GM21526 (cell line): ENCODE measurements around the gene HERPUD1.
A peak's percentile ranks its signal among the peaks of the same experiment; 100 is the strongest.

Experiments used
- ATAC-seq: cut with Tn5 transposase; IDR thresholded peaks from one replicate; pipeline ENCODE4 v1.9.1; 2021; ENCODE audit warnings: moderate library complexity; ENCODE audit not compliant: unreplicated experiment, low FRiP score

The HERPUD1 gene

DNA sequence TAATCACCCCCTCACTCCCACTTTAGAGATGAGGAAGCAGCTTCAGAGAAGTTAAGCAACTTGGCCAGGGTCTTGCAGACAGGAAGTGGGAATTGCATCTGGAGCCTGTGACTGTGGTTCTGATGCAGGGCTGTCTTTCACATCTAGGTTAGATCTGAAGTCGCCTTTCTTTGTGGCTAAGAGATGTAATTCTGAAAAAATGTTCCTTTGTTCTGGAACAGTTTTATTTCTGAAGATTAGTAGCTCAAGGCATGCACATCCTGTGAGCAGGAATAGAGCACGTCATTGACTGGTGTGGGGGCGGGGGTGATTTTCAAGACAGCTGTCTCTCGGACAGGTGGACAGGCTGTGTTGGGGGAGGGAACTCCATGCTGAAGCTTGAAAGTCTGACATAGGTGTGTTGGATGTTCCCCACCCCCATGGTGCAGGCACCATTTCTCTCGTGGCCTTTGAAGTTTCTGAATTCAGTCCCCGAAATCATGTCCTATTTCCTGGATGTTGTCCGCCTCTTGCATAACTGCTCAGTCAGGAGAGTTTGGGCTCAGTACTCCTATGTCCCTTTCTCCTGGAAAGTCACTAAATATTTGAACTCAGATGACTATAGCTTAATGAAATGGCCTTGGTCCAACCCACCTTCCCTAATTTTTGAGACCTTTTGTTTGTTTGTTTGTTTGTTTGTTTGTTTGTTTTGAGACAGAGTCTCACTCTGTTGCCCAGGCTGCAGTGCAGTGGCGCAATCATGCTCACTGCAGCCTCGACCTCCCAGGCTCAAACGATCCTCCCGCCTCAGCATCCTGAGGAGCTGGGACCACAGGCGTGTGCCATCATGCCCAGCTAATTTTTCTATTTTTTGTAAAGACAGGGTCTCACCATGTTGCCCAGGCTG lies 21.0 kb upstream of the HERPUD1 start:
- ATAC-seq: no peak

GRCh38 chr16:56911771-56912571 lies 20.0 kb upstream of the HERPUD1 start:
- ATAC-seq: no peak

- no peak for ATAC-seq
These were observed 18.9 kb upstream of the HERPUD1 start for GRCh38 chr16:56912746-56913708.

- no peak for ATAC-seq
These were observed 17.0 kb upstream of the HERPUD1 start for GRCh38 chr16:56914896-56915295.

DNA sequence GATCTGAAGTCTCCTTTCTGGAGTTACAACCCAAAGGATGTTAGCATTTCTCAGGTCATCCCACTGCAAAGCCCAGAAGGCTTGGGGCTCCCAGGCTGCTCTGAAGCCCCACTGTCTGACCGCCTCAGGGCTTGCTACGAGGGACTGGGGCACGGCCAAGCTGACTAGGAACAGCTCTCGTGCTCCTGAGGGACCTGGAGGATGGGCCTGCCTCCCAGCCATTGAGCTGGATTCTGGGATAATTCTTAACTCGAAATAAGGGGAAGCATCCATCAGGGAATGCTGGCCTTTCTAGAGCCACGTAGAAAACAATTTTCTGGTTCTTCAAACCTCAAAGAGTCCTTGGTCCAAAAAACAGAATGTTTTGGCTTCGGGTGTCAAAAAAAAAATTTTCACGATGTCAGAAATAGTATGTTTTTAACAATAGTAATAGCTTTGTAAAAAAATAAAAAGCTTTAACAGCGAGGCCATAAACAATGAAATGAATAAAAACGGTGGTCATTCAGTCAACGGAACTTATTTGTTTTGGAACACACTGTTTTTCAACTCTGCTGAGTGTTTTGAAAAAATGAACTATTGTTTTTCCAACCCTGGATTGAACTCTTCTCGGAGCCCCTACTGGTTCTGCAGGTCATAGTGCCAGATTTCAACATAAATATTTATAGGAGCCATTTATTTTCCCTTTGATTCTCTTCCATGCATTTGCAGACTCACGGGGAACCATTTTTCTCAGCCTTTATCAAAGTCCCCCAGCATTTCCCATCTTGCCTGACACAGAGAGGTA lies 16.4 kb upstream of the HERPUD1 start:
- no peak for ATAC-seq

- peak; percentile 56 for ATAC-seq
These were observed 15.2 kb upstream of the HERPUD1 start for GRCh38 chr16:56916571-56917403.

GRCh38 chr16:56918467-56919012 lies 13.4 kb upstream of the HERPUD1 start:
- no peak for ATAC-seq

DNA sequence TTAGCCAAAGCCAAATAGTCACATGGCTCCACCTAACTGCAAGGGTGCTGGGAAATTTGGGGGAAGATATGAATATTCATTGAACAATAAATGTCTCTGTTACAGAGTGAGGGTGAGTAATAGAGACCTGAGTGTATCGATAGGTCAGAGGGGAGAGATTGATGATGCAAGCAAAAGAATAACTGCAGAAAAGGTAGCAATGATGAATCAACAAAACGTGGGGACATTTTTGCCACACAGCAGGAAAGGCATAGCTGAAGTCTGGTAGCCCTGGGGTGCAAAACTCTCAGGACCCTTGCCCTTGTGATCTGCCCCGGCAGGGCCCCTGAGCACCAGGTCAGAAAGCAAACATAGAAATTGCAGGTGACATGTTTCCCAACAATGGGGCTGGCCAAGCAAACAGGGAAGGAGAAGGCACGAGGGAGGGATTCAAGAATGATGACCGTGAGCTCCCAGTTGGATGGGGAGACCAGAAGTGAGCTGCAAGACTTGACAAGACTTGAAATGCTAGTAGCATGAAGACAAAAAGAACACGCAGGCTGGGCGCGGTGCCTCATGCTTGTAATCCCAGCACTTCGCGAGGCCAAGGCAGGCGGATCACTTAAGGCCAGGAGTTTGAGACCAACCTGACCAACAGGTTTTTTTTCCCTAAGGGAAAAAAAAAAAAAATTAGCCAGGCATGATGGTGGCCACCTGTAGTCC lies 12.7 kb upstream of the HERPUD1 start:
- no peak for ATAC-seq

GRCh38 chr16:56921571-56921970 lies 10.4 kb upstream of the HERPUD1 start:
- ATAC-seq: no peak

DNA sequence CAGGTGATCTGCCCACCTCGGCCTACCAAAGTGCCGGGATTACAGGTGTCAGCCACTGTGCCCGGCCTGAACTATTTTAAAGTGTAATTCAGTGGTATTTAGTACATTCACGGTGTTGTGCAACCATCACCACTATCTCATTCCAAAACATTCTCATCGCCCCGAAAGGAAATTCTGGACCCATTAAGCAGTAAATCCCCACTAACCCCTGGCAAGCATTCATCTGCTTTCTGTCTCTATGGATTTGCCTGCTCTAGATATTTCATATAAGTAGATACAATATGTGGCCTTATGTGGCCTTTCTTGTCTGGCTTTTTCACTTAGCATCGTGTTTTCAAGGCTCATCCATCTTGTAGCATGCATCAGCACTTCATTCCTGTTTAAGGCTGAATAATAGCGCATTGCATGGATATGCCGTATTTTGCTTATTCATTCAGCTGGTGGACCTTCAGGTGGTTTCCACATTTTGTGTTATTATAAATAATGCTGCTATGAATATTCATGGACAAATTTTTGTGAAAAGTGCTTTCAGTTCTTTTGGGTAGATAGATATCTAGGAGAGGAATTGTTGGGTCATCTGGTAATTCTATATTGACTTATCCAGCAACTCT lies 8.4 kb upstream of the HERPUD1 start:
- no peak for ATAC-seq

DNA sequence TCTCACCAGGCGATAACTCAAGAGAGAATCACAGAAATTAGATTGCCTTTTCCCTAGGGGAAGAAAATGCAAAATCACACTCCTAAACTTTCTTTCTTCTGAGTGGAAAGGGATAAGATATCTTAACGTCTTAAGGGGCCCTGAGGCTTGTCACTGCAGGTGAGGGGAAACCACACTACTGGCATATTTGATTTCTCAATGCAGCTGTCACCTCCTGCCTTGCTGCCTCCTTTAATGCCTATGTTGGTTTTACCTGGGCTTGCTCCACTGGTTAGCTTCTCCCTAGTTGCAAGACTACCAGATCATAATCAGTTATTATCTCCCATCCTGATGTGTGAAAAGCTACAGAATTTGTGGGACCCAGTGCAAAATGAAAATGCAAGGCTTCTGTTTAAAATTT lies 4.5 kb upstream of the HERPUD1 start:
- no peak for ATAC-seq

GRCh38 chr16:56929639-56930038 lies 2.3 kb upstream of the HERPUD1 start:
- no peak for ATAC-seq

- ATAC-seq: no peak
These were observed 1.3 kb upstream of the HERPUD1 start for GRCh38 chr16:56930486-56931270.

- peak; percentile 39 for ATAC-seq
These were observed 561 bp upstream of the HERPUD1 start for GRCh38 chr16:56931271-56931891.

DNA sequence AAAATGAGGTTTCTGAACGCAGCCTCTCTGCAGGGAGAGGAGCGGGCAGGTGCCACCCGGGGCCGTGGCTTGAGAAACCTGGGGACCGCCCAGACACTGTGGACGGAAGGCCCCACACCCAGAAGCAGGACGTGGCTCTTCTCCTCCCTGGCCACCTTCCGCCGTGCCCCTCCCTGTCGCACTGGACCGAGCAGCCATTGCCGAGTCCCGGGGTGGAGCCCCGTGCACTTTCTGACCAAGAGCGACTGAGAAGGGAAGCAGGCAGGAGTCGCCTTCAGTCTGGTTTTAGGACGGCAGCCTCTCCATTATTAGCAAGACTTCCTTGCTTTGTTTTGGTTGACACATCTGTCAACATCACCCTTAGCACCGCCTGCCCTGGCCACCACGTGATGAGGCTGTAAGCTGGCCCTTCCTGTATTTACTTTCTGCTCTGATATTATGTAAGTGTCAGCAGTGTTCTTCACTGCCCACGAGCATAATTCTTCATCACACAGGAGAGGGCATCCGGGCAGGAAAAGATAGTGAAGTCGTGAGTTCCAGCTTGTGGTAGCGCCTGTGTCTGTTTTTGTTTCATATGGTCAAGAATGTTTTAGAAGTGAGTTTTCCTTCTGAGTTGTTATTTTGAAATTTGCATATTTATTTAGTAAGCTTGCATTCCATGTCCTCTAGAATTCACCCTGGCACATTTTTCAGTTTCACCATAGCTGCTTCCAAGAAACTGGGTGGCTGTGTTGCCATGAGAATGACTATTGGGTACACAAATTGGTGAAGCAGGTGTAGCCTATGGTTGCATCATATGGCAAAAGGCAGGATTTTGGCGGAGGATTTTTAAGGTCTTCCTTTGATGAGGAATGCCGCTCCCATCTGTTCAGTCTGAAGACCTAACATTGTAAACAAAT lies 1.0 kb downstream of the HERPUD1 start:
- no peak for ATAC-seq
